HL-60 (cell line): Measurements from ENCODE around the gene IL22RA1.

Source experiments
- DNase-seq, 2 experiments: peaks; one replicate each; pipeline ENCODE4 v3.0.0-alpha.2; 2010 to 2020; ENCODE audit warnings: low read depth in 1 of 2, low spot score in 1 of 2
- H3K27ac ChIP-seq: fragments of 250-450 bp; sonication (Bioruptor Pico); replicated peaks from 2 replicates; pipeline ENCODE4 v1.5.1; 2020; ENCODE audit warnings: mild to moderate bottlenecking, moderate library complexity
- H3K27me3 ChIP-seq: fragments of 250-450 bp; sonication (Bioruptor Pico); 2 replicates; pipeline ENCODE4 v1.5.1; 2021; ENCODE audit warnings: mild to moderate bottlenecking, moderate library complexity; ENCODE audit not compliant: insufficient read depth, poor library complexity, severe bottlenecking
- H3K4me3 ChIP-seq: replicated peaks from 2 replicates; pipeline ENCODE4 v1.5.1; 2011; ENCODE audit warnings: mild to moderate bottlenecking, control low read depth, low read length; ENCODE audit not compliant: insufficient read depth
- CTCF ChIP-seq: IDR thresholded peaks from one replicate; pipeline ENCODE4 v1.5.1; 2011; ENCODE audit warnings: low read length, control low read depth, inconsistent platforms; ENCODE audit not compliant: insufficient read depth
- GABPA ChIP-seq: IDR thresholded peaks from 2 replicates; pipeline ENCODE4 v1.6.1; 2012; ENCODE audit warnings: low read depth
- POLR2AphosphoS5 ChIP-seq: IDR thresholded peaks from 2 replicates; pipeline ENCODE4 v1.6.1; 2012; ENCODE audit warnings: low read depth
- REST ChIP-seq: IDR thresholded peaks from 2 replicates; pipeline ENCODE4 v1.6.1; 2012; ENCODE audit warnings: low read depth; ENCODE audit not compliant: insufficient replicate concordance
- SPI1 ChIP-seq: IDR thresholded peaks from 2 replicates; pipeline ENCODE4 v1.6.1; 2012; ENCODE audit warnings: low read depth, mild to moderate bottlenecking, borderline replicate concordance
- long read RNA-seq: library from polyadenylated mRNA; unstranded; transcript quantifications from one replicate; pipeline ENCODE4 v2.0.0, GENCODE V29; 2020

The IL22RA1 gene
- long read RNA-seq = 0 reads

- TF ChIP-seq SPI1 (no peak), GABPA (no peak), REST (no peak), POLR2AphosphoS5 (no peak), CTCF (no peak)
- H3K27me3 ChIP-seq = peaks cover 3% of the 10 kb centered on the region
- H3K27ac ChIP-seq = no peak within 1 kb of the TSS
- no peak within 1 kb of the TSS for H3K4me3 ChIP-seq
- DNase-seq = no peak
Observed at GRCh38 chr1:24142546-24143534, at the start of gene IL22RA1. Gene IL22RA1, minus strand, starts transcription at chr1:24143140. Its CDS starts 58 bp downstream, at chr1:24143082.

- H3K27me3 ChIP-seq = peaks cover 10% of the 10 kb centered on the region
- no peak overlapping the region for H3K4me3 ChIP-seq
- no peak overlapping the region for H3K27ac ChIP-seq
Observed at GRCh38 chr1:24191860-24192259, 48.9 kb upstream of the IL22RA1 start.

More at GRCh38 chr1:24191860-24192259, 48.9 kb upstream of the IL22RA1 start:
- no peak for TF ChIP-seq POLR2AphosphoS5
- no peak for TF ChIP-seq REST
- TF ChIP-seq CTCF = no peak
- TF ChIP-seq GABPA = no peak
- no peak for TF ChIP-seq SPI1
- DNase-seq = peak in 1 of 2 experiments; percentile 23
